ENCODE measurements around the gene REV3L.
"Not testable (repeated sequence)": the region's sequence is repeated elsewhere in the genome, so short reads cannot be mapped to it uniquely, and the experiment has no call there.

REV3L gene

GRCh38 chr6:111379302-111379701 lies 103.7 kb downstream of the REV3L start:
- DNase-seq (ENCODE audit: low spot score): no peak

GRCh38 chr6:111377558-111378120 lies 105.4 kb downstream of the REV3L start:
- no peak for DNase-seq (ENCODE audit: low spot score)

GRCh38 chr6:111367393-111368088 lies 115.5 kb downstream of the REV3L start:
- no peak for DNase-seq (ENCODE audit: low spot score)

- DNase-seq (ENCODE audit: low spot score): peak; percentile 41
These were observed 121.4 kb downstream of the REV3L start for GRCh38 chr6:111361648-111362047.

- no peak for DNase-seq (ENCODE audit: low spot score)
These were observed 124.6 kb downstream of the REV3L start for GRCh38 chr6:111358454-111358853.

- no peak for DNase-seq (ENCODE audit: low spot score)
These were observed 125.3 kb downstream of the REV3L start for GRCh38 chr6:111357705-111358104.

- no peak for DNase-seq (ENCODE audit: low spot score)
These were observed 126.5 kb downstream of the REV3L start for GRCh38 chr6:111356551-111356950.

GRCh38 chr6:111354758-111355555 lies 128.1 kb downstream of the REV3L start:
- DNase-seq (ENCODE audit: low spot score): no peak

GRCh38 chr6:111353912-111354462 lies 129.0 kb downstream of the REV3L start:
- DNase-seq (ENCODE audit: low spot score): no peak

- DNase-seq (ENCODE audit: low spot score): no peak
These were observed 135.4 kb downstream of the REV3L start for GRCh38 chr6:111347589-111347988.

GRCh38 chr6:111342913-111343312 lies 140.1 kb downstream of the REV3L start:
- no peak for DNase-seq (ENCODE audit: low spot score)

GRCh38 chr6:111339294-111339693 lies 143.7 kb downstream of the REV3L start:
- DNase-seq (ENCODE audit: low spot score): no peak

- DNase-seq (ENCODE audit: low spot score): no peak
These were observed 144.2 kb downstream of the REV3L start for GRCh38 chr6:111338843-111339242.

GRCh38 chr6:111337829-111338236 lies 145.2 kb downstream of the REV3L start:
- DNase-seq (ENCODE audit: low spot score): no peak

GRCh38 chr6:111329882-111330633 lies 153.0 kb downstream of the REV3L start:
- DNase-seq (ENCODE audit: low spot score): no peak

- DNase-seq (ENCODE audit: low spot score): no peak
These were observed 156.5 kb downstream of the REV3L start for GRCh38 chr6:111326563-111326962.

GRCh38 chr6:111322145-111322544 lies 160.9 kb downstream of the REV3L start:
- DNase-seq (ENCODE audit: low spot score): no peak

- DNase-seq (ENCODE audit: low spot score): not testable (repeated sequence)
These were observed 175.1 kb downstream of the REV3L start for GRCh38 chr6:111307950-111308349.

GRCh38 chr6:111307275-111307858 lies 175.7 kb downstream of the REV3L start:
- DNase-seq (ENCODE audit: low spot score): no peak

GRCh38 chr6:111306104-111306888 lies 176.7 kb downstream of the REV3L start:
- DNase-seq (ENCODE audit: low spot score): no peak
